Adrenal gland (tissue), 5 donors: ENCODE measurements around the gene POLR3A.

ENCODE experiments used
- CTCF ChIP-seq, 6 experiments: fragments of 450-650 bp in 4 of 6; fragments of 200-600 bp in 2 of 6; sonication (generic) in 1 of 6; IDR thresholded peaks; 1 replicate in 5 of 6; 2 replicates in 1 of 6; pipeline versions ENCODE4 v1.5.1 to v1.8.0; 2016 to 2021; ENCODE audit warnings: antibody characterized with exemption in 6 of 6, mild to moderate bottlenecking in 2 of 6, moderate library complexity in 1 of 6
- POLR2A ChIP-seq, 2 donors: fragments of 450-650 bp; IDR thresholded peaks; one replicate each; pipeline ENCODE4 v1.6.1; 2017; ENCODE audit warnings: antibody characterized with exemption in 2 of 2, mild to moderate bottlenecking in 2 of 2, moderate library complexity in 1 of 2
- donor health status: DM: no; HTN: no; CAD: no.

DNA sequence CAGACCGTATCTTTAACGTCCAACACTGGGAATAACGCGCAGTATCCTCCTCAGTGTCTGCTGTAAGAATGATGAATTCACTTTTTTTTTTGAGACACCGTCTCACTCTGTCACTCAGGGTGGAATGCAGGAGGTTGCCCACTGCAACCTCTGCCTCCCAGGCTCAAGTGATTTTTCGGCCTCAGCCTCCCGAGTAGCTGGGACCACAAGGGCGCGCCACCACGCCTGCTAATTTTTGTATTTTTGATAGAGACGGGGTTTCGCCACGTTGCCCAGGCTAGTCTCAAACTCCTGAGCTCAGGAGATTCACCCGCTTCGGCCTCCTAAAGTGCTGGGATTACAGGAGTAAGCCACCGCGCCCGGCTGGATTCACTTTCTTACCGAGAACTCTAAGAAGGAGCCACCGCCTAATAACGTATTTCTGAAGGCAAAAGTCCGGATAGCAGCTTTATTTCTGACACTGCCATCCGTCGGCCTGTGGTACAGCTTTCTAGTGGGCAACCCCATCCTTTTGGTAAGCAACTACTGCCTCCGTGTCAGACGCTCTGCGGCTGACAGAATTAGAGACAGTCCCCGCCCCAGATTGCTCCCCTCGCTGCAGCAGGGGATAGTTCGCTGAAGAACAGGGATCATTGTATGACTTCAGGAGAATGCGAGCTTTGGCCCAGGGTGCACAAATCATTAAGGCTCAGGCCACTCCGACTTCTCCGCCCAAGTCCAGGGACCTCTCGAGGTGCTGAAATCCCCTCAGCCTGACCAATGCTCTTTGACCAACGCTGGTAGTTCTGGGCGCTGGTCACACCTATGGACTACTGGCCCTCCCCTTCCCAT, 662 bp downstream of the POLR3A start:
- TF ChIP-seq CTCF (IDR thresholded peaks at IDR 0.05): no peak
- no peak for TF ChIP-seq POLR2A (IDR thresholded peaks at IDR 0.05)
